Measurements from ENCODE around the gene HOXB6.

HOXB6 gene

DNA sequence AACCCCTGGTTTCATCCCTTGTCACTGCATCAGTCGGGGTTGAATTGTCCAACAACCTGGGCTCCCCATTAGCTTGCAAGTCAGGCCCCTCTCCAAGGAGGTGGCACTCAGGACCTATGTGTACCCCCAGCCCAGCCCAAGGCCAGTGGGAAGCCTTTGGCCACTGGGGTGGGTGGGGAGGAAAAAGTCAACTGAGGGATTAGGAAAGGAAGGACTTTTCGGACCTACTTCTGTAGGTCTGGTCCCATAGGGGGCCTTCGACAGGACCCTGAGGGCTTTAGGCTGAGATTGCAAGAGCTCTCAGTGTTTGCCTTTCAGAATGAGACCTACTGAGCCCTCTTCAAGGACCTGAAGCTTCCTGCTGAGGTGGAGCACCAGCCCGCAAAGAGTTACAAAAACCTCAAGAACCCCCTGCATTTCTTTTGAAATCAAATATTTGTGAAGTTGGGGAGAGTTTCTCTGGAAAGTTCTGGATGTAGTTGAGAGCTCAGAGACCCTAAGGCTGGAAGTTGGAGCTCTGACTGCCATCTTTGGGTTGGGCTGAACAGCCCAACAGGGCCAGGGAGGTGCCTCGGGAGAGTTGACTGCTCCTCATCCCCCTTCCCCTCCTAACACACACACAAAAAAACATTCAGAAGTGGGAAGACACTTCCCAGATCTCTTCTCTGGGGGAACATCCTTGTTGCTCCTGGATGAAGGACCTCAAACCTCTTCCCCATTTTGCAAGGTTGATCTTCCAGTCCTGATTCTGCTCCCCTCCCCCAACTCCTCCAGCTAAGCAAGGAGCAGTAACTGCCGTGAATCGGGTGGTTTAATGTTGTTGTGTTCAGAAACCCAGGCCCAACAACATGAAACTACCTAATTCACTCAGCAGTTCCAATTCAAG is 27.1 kb upstream of the HOXB6 start:
- Histone ChIP-seq H3K4me1 (ENCODE audit: control insufficient read depth in 1 of 2, insufficient read depth in 1 of 2, low read depth in 1 of 2, low read length in 1 of 2) (no peaks in the 10 kb centered on the region), H3K4me3 (ENCODE audit: low read depth in 1 of 2, low read length in 1 of 2) (no peak overlapping the region), H3K36me3 (no peaks in the 10 kb centered on the region), H3K9me3 (no peaks in the 10 kb centered on the region), H3K27ac (no peak overlapping the region), H3K27me3 (peaks cover 100% of the 10 kb centered on the region)
- TF ChIP-seq, protein P1, sequence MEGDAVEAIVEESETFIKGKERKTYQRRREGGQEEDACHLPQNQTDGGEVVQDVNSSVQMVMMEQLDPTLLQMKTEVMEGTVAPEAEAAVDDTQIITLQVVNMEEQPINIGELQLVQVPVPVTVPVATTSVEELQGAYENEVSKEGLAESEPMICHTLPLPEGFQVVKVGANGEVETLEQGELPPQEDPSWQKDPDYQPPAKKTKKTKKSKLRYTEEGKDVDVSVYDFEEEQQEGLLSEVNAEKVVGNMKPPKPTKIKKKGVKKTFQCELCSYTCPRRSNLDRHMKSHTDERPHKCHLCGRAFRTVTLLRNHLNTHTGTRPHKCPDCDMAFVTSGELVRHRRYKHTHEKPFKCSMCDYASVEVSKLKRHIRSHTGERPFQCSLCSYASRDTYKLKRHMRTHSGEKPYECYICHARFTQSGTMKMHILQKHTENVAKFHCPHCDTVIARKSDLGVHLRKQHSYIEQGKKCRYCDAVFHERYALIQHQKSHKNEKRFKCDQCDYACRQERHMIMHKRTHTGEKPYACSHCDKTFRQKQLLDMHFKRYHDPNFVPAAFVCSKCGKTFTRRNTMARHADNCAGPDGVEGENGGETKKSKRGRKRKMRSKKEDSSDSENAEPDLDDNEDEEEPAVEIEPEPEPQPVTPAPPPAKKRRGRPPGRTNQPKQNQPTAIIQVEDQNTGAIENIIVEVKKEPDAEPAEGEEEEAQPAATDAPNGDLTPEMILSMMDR (IDR thresholded peaks at IDR 0.05) = no peak

DNA sequence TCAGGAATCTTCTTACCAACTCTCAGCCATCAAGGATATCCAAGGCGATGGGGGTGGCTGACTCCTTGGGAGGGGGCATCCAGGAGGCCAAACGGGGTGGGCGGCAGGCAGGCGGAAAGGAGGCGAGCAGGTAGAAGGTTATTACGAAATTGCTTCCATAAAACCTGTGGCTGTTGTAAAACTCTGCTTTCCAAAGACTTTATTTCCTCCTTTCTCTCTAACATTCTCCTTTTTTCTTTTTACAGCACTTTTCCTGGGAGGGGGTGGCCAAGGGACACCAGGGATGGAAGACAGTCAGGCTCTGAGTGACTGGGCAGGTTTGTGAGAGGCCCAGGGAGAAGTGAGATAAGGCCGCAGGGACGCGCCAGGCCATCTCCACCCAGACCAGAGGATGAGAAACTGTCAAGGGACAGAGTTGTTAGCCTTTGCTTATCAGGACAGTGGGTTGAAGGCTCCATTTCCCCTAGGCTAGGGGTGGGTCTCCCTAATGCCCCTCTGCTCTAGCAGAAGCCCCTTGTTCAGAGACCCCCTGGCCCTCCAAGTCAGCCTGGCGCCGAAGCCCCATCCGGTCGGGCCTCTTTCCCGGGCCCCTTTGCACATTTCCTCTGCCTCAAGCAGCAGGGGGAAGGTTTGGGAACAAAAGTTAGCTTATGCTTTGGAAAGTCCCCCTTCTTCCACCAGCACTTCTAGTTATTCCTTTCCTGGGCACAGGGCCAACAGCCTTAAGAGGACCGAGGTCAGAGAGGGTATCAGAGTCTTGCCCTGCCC is 26.3 kb upstream of the HOXB6 start:
- no peaks in the 10 kb centered on the region for H3K9me3 ChIP-seq
- H3K4me1 ChIP-seq (ENCODE audit: control insufficient read depth in 1 of 2, insufficient read depth in 1 of 2, low read depth in 1 of 2, low read length in 1 of 2) = peaks cover 0 to 4% of the 10 kb centered on the region in 2 experiments
- H3K27ac ChIP-seq = no peak overlapping the region
- TF ChIP-seq, protein P1 (IDR thresholded peaks at IDR 0.05) = no peak
- no peaks in the 10 kb centered on the region for H3K36me3 ChIP-seq
- H3K27me3 ChIP-seq = peaks cover 100% of the 10 kb centered on the region
- no peak overlapping the region for H3K4me3 ChIP-seq (ENCODE audit: low read depth in 1 of 2, low read length in 1 of 2)

DNA sequence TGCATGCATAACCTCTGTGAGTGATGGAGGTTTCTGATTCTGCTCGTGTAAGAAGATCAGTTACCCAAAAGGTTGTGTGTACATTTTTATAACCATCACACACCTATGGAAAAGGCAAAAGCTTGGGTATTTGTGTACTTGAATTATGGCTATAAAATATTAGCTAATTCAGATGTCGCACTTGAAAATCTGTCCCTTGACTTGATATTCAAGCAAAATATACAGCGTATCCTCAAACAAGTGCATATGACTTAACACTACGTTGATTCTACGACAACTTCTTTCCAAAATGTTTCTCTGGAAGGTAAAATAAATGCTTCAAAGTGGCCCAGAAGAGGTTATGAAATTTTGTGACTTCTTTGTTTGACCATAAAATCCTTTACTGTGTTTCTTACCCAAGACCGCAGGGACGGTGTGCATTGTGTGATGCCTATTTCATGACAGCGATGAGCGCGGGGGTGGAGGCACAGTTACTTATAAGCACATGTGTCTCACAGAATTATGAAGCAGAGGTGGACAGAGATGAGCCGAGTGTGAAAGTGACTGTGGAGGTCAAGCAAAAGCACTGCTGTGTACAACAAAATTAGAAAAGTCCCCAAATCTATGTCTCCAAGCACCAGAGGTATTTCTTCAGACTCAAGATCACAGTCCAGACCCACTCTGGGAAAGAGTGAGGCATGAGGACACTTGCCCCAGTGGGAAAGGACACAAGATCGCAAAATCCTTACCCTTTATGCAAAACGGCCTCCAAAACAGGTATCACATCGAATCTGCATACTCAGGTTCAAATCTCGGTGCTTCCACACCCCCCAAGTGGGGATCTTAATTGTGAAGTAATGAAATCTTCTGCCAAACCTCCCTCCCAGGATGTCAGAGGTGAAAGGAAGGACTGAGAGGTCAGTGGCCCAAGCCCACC is 25.5 kb upstream of the HOXB6 start:
- H3K36me3 ChIP-seq = no peaks in the 10 kb centered on the region
- no peak overlapping the region for H3K4me3 ChIP-seq (ENCODE audit: low read depth in 1 of 2, low read length in 1 of 2)
- TF ChIP-seq, protein P1 (IDR thresholded peaks at IDR 0.05) = no peak
- H3K27ac ChIP-seq = no peak overlapping the region
- H3K9me3 ChIP-seq = no peaks in the 10 kb centered on the region
- peaks cover 100% of the 10 kb centered on the region for H3K27me3 ChIP-seq
- H3K4me1 ChIP-seq (ENCODE audit: control insufficient read depth in 1 of 2, insufficient read depth in 1 of 2, low read depth in 1 of 2, low read length in 1 of 2) = peaks cover 0 to 6% of the 10 kb centered on the region in 2 experiments

DNA sequence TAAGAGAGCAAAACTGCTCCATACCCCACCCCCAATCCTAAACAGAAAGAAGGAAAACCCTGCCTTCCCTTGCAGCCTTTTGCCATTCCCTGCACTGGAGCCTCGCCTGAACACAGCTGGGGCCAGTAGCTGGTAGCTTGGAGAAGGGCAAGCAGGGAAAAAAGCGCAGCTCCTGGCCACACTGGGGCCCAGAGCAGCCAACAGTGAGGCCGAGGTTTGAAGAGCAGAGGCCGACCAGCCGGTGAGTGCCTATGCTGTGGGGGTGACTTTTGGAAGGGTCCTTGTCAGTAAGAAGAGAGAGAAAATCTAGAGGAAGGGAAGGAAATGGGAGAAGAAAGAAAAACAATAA is 24.6 kb upstream of the HOXB6 start:
- peaks cover 100% of the 10 kb centered on the region for H3K27me3 ChIP-seq
- H3K27ac ChIP-seq = no peak overlapping the region
- H3K36me3 ChIP-seq = no peaks in the 10 kb centered on the region
- H3K4me1 ChIP-seq (ENCODE audit: control insufficient read depth in 1 of 2, insufficient read depth in 1 of 2, low read depth in 1 of 2, low read length in 1 of 2) = peaks cover 0 to 6% of the 10 kb centered on the region in 2 experiments
- TF ChIP-seq, protein P1 (IDR thresholded peaks at IDR 0.05) = no peak
- H3K9me3 ChIP-seq = no peaks in the 10 kb centered on the region
- H3K4me3 ChIP-seq (ENCODE audit: low read depth in 1 of 2, low read length in 1 of 2) = no peak overlapping the region
